OCI-LY7 (cell line): ENCODE data around the gene SCUBE3.

Experiments
- CTCF ChIP-seq: fragments of 200-600 bp; sonication (generic); conservative IDR thresholded peaks from 2 replicates; pipeline ENCODE4 v1.5.1; 2014; ENCODE audit warnings: mild to moderate bottlenecking, antibody characterized with exemption, low read length, moderate library complexity, mixed read lengths
- EZH2phosphoT487 ChIP-seq: fragments of 200-600 bp; sonication (generic); IDR thresholded peaks from 2 replicates; pipeline ENCODE4 v1.6.1; 2018; ENCODE audit warnings: low read depth, borderline replicate concordance, mild to moderate bottlenecking, mixed run types, antibody characterized with exemption, low read length, moderate library complexity, mixed read lengths

- no peak for TF ChIP-seq CTCF
- TF ChIP-seq EZH2phosphoT487 = no peak
These were observed 5.3 kb upstream of the SCUBE3 start for GRCh38 chr6:35208419-35208818.
